Non-pigmented ciliary epithelial cell (primary cell): ENCODE data around the gene SAMD13.

Source experiments
- DNase-seq: peaks from one replicate; pipeline ENCODE4 v3.0.0-alpha.2; 2010; ENCODE audit warnings: low read depth

SAMD13 gene

DNA sequence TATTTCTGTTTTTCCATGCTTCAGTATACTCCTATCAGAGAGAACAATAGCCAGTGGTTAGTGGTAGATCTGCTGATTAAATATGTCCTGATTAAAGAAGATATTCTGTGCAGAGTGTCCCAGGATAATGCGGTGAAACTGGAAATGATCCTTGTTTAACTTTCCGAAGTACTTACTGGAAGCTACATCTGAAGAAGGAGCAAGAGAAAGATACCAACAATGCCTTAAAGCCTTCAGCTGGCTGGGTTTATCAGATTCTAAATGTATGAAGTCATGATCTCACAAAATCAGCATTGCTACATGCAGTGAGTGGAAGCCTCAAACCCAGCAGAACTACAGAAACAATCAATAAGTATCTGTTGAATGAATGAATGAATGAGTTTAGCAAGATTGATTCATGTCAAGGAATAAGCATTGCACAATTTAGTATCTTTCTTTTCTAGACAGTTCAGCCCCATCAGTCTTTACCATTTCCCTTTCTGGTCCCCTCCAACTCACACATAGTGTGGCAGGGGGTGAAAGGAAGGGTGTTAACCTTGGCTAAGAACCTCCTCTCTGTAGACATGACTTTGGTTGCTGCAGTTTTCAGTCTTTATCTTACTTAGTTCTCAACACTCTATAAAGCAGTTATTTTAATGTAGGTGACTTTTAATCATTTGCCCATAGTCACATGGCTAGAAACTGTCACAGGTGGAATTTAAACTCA is 72.1 kb downstream of the SAMD13 start:
- no peak for DNase-seq

DNA sequence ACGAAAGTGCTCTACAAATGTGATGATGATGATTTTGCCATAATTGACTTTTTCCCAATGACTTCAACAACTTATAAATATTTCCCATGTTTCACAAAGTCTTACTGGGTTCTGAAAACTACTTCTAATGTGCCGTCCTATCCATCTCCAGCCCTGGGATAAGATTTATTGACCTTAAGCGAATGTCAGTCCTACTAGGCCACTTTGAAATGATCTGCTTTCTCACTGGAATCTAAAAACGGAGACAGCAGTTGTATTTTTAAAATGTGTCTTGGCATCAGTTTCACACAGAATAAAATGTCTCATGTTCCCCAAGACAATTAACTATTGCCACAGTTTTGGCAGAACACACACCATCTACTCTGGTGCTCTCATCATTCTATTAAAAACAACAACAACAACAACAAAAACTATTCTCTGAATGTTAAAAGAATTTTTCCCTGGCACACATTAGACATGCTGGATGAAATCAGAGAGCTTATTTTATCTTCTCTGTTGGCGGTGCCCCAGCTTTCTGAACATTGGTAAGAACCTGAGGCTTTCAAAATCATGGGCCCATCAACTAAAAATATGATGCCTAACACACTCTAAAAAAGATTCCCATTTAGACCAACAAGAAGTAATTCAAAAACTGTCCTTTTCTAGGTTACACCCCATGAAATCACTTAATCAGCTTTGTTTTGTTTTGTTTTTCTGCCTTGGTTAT is 73.6 kb downstream of the SAMD13 start:
- DNase-seq, result no peak

DNA sequence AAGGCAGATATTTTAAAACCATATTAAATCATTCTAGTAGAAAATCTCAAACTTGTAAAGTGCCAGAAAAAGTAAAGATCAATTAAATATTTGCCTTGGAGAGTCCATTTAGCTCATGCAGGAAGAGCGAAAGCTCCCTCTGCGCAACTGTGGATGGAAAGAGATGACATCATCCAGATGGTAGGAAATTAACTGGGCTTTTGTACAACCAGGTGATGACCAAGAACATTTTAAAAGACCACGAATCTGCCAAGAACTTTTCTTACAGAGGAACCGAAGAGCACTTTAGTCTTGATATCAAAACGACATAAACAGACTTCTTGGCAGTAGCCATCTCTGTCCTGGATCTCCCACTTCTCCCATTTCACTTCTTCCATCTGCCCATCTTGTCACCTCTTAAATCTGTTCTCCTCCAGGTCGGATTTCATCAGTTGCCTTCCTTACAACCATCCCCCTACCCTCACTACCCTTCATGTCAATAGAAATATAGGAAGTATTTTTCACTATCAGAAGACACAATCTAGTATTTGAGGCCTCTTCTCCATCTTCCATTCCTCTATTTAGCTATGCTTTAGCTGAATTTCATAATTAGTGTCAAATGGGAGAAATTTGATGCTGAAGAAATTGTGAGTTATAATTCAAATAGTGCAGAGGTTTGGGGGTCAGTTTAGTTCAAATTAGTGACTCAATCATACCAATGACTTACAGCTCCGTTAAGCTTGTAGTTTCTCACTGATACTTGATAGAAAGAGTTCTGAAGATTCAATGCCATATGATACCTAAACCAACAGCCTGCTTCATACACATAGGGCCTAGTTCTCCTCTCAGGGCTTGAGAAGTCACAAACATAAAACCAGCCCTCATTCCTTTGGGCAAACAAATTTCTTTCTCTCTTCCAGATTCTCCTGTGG is 74.7 kb downstream of the SAMD13 start:
- DNase-seq, result no peak

DNA sequence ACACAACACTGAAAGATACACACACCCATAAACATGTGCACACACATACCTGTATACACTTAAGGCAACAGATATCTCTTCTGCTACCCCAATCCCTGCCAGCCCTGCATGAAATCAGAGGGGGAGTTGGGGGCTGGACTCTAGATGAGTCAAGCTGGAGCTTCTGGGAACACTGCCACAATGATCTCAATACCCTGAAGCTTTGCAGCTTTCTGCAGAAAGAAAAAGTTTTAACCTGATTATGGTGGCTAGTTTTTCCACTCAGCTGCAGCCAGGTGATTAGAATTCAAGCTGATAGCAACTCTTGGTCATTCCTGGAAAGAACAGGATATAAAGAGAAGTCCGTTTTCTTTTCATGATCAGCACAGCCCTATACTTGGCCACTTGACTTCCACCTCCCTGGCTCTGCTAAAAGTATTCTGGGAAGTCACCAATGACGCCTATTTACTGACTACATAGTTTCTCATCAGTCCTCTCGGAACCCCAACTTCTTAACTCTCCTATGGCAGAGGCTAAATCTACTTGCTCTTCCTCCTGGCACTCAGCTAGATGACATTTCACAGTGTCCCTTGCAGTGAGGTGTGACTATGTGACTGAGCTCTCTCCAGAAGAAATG is 76.1 kb downstream of the SAMD13 start:
- DNase-seq, result peak; percentile 73

DNA sequence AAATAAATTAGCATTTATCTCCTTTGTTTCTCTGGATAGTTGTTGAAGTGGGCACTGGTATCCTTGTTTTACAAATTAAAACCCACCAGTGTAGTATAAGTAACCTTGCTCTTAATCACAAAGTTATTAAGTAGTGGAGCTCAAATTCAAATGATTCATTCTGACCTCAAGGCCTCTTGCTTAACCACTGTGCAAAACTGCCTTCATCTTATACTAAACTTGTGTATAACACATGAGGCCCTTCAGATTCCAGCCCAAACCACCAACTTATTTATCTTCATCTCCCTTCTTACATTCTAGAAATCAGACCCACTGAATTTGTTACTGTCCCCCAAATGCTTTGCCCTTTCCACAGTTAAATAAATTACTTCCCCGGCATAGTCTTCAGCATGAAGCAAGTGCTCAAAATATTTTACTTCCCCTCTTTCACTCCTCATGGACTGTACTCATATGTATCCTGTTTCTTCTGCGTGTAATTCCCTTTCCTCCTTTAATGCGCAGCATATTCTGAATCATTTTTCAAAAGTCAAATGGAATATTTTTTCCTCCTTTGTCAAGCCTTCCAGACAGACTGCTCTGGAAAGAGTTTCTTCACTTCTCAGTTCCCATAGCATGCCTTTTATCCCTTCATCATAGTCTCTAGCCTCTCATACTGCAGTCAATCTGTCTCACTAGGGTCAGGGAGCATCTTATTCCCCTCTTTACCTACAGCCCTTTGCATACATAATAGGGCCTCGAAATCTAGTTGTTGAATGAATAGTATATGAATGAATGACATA is 77.8 kb downstream of the SAMD13 start:
- DNase-seq, result peak; percentile 64

DNA sequence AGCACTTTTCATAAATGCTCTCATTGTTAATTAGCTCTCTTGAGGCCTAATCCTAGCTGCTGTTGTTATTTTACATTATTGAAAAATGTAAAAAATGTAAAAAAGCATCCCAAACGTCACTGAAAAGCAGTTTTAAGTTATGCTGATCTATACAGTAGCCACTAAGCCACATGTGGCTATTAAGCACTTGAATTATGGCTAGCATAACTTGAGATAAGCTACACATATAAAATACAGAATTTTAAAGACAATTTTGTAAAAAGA is 78.3 kb downstream of the SAMD13 start:
- no peak for DNase-seq

DNA sequence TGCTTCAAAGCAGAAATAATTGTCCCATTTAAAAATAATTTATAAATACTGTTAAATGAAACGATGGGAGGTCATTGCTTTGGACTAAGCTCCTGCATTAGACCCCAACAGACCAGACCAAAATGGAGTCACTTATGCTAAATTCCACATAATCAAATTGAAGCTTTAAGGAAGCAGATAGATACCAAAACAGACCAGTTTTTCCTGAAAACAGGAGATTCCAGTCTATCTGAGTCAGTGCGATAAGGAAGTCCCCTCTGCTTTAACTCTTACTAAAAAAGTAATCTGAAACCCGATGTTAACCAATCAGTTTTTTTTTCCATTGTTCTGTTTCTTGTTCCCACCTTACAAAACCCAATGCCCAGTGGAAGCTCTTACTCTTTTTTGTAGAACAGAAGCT is 80.6 kb downstream of the SAMD13 start:
- DNase-seq, result no peak

DNA sequence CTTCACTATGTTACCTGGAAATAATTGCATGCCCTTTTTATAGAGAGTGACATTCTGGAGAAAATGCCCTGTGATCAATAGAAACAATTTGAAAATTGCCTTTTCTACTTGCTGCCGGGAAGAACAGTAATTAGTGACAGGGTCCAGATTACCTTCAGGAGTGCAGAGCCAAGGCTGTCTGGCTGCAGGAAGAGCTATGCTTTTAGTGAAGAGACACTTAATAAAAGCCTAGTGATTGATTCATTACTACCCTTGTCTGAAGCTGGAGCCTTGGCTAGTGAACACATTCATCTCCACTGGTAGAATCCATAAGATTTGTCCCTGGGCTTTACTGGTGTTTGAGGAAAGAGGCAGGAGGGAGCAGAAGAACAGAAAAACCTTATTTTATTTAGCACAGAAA is 83.8 kb downstream of the SAMD13 start:
- no peak for DNase-seq

DNA sequence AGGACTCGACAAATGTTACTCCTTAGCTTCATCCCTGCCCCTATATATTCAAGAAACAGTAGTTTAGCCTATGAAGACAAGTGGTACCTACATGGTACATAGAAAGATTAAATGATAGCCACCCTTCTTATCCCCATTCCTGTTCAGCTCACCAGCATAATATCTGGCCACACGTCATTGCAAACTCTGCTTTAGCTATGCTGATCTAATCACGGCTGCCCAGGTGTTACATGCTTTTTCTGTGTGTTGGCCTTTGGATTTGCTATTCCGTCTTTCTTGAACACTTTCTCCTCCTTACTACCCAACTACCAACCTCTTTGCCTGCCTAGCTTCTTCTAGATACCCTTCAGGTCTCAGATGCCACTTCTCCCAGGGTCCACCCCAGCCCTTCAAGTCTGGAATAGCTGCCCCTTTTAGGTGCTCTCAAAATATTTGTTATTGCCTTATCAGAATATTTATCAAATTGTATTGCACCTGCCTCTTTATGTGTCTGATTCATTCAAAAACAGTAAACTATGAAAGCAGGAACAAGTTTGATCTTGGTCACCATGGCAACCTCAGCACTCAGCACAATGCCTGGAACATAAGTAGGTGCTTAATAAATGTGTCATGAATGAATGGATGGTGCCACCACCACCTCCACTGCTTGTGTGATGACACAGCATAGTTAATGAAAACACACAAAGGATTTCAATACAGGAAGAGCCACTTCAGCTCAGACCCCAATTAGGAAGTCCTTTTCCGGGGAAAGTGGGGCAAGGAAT is 85.4 kb downstream of the SAMD13 start:
- no peak for DNase-seq

DNA sequence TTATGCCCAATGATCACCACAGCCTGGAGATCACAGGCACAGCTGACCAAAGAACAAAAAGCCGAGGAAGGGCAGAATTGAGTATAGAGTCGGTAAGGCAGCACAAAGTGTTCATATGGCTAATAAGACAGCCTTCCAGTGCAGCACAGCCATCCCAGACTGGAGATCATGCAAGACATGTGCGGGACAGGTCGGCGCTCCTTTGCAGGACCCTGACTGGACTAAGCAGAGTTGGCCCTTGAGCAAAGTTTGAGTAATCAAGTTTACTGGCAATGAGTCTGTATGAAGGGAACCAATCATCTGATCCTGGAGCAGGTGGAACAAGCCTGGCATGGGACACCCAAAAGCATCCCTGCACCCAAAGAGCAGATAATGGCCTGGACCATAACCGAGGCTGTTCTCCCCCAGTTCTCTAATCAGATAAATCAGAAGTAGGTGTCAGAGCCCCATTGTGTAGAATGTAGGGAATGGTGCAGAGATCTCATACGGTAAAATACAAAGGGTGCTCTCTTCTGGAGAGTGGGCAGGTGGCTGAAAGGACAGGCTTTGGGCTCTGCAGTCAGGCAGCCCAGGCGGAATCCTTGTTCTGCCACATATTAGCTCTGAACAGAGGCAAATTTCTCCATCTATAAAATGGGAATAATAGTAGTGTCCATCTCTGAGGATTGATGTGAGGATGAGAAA is 86.1 kb downstream of the SAMD13 start:
- no peak for DNase-seq

DNA sequence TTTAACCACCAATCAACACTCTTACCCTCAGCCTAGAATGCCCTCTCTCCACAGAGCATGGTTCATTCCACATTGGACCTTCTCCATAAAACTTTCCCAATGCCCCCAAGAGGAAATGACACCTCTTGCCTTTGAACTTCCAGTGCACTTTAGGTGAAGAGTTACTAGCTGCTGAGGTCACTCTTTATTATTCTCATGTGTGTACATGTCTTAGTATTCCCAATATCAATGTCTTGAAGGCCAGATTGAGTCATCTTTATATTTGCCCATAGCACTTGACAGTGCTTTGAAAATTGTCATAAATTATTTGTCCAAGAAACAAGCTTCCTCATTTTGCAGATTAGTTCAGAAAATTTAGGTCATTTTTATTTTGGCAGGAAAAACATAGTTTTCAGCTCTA is 88.7 kb downstream of the SAMD13 start:
- DNase-seq, result no peak

DNA sequence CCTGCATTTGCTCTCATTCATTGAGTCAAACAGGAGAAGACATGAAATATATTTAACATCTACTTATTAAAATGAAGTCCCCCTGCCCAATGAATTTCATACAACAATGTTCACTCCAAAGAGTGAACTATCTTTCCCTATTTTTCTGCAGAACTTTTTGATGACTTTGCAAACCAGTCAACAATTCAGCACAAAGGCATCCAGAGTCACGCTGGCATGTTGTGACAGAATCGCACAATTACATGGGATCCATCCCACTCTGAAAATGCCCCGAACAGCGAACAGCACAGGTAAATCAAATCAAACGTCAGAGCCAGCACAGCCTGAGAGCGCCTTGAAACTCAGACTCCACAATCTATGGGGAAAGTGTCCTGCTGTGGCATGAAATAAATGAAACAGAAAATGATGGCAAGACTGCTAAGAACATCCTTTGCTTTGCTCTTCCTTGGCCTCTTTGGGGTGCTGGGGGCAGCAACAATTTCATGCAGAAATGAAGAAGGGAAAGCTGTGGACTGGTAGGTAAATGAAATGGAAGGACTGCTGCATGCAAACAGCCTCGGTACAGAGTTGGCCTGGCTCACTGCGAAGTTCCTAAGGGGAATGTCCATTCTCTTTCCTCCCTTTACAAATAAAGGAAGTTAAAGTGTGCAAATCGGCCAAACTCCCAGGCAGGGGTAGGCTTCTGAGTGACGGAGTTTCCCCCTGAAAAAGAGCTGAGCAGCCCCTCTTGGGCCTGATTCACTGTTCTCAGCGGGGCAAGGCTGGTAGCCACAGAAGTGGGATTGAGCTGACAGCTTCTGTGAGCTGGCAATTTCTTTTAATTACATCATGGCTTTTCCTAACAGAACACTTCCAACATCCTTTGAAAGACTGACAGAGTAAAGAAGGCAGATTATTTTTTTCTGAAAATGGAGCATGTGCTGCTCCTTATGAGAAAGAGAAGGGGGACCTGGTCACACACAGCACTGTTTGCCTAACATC is 97.0 kb downstream of the SAMD13 start, which contains the start of gene DNASE2B:
DNASE2B (plus strand) TSS at position 310 of the 981 bp plus-strand sequence; CDS start at position 391, 81 bp downstream.
- DNase-seq, result no peak
